GM10248 (cell line): ENCODE results near the gene PDGFRB.

ENCODE experiments used
- CTCF ChIA-PET: fragments of 300-600 bp; sonication (Branson Sonifier 250); formaldehyde crosslinking; extraction: SDS; loops from one replicate; lab custom pipeline; 2021; ENCODE audit warnings: antibody characterized with exemption; lab: Yijun Ruan, JAX
- POLR2A ChIA-PET: fragments of 350-650 bp; sonication (Branson Sonifier 250); formaldehyde crosslinking; extraction: SDS; loops from one replicate; lab custom pipeline; 2020; ENCODE audit warnings: antibody characterized with exemption; lab: Yijun Ruan, JAX
- DNase-seq: peaks from one replicate; pipeline ENCODE4 v3.0.0; 2012; ENCODE audit errors: extremely low spot score
- TF ChIP-seq, protein P1 (sequence below): IDR thresholded peaks from 2 replicates; pipeline ENCODE4 v1.5.1; 2012; ENCODE audit warnings: mild to moderate bottlenecking, low read depth; ENCODE audit errors: extremely low read depth, missing control alignments, control extremely low read depth

The PDGFRB gene

DNA sequence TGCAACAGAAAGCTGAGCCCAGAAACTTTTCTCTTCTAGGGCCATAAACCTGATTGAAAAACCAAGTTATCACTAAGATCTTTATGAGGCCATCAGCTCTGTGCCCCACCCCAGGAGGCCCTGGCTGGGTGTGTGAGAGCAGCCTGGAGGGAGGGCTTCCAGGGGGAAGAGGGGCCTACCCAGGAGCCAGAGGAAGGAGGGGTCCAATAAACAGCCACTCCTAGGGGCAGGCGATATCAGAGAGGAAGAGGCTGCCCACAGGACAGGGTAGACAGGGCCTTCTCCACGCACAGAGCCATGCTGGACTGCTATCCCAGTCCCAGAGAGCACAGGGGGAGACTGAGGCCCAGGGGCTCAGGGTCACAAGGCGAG, 6.5 kb upstream of the PDGFRB start:
- CTCF ChIA-PET = interaction anchor here (0.7 to 2.4 kb wide), 15 partner anchors 9 to 252 kb away, joined by 3 to 22 read pairs (median 4); no protein-coding TSS in a partner anchor
- no peak for DNase-seq
- POLR2A ChIA-PET = no interaction called here
- TF ChIP-seq, protein P1, sequence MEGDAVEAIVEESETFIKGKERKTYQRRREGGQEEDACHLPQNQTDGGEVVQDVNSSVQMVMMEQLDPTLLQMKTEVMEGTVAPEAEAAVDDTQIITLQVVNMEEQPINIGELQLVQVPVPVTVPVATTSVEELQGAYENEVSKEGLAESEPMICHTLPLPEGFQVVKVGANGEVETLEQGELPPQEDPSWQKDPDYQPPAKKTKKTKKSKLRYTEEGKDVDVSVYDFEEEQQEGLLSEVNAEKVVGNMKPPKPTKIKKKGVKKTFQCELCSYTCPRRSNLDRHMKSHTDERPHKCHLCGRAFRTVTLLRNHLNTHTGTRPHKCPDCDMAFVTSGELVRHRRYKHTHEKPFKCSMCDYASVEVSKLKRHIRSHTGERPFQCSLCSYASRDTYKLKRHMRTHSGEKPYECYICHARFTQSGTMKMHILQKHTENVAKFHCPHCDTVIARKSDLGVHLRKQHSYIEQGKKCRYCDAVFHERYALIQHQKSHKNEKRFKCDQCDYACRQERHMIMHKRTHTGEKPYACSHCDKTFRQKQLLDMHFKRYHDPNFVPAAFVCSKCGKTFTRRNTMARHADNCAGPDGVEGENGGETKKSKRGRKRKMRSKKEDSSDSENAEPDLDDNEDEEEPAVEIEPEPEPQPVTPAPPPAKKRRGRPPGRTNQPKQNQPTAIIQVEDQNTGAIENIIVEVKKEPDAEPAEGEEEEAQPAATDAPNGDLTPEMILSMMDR = no peak

DNA sequence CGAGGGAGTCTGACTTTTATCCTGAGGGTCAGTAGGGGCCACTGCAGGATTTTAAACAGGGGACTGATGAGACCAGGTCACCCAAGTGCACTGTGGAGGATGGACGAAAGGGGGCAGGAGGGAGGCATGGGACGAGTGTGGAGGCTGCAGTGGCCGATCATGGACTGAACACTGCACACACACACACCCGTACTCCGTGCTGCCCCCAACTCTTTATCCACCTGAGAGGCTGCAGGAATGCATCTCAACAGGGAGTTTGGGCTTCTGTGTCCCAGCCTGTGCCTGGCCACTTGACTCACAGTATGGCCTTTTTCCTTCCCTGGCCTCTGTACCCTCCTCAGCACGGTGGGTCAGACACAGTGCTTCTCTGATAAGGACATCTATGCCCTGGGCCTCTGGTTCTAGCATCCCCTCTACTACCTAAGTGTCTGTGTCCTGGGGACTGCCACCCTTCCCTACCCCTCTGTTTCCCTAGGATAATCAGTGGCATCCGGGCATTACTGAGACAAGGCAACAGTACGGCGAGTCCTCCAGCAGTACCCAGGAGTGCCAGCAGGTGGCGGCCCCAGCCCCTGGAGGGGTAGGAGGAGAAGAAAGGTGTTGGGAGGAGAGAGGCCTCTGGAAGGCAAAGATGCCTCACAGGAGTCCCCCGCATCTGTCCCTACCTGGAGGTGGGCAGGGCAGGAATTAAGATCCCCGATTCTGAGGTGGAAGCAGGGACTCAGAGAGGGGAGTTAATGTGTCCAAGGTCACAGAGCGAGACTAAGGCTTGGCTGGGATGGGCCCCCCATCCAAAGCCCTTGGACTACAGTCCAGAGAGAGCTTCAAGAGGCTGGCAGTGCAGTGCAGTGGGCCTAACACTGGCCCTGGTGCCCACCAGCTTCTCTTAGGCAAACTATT, 5.8 kb upstream of the PDGFRB start:
- CTCF ChIA-PET = interaction anchor here (0.7 to 4.1 kb wide), 18 partner anchors 8 to 253 kb away, joined by 3 to 22 read pairs (median 4); no protein-coding TSS in a partner anchor
- TF ChIP-seq, protein P1 = peak; percentile 87
- DNase-seq = peak; percentile 86
- POLR2A ChIA-PET = no interaction called here

DNA sequence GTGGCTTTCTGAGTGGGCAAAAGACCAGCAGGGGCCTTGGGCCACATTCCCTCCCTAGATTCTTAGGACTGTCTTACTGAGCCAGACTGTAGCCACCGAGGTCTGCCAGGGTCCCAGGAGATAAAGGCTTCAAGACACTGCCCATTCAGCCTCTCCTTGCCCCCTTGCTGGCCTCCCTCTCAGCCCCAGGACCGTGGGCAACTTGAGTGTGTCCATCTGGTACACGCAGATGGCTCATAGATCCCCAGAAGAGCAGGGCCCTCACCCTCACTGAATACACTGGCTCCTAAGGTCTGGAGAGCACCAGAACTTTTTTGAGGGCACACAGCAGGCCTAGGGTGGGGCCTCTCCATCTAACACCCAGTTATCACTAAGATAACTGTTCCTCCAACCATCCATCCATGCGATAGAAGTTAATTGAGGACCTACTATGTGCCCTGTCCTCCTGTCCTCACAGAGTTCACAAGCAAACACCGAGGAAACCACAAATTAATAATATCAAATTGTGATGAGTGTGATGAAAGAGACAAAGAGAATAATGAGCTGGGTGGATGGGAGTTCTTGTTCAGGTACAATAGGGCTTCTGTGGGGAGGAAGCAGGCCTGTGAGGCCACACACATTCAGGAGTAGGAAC, 4.9 kb upstream of the PDGFRB start:
- no peak for DNase-seq
- CTCF ChIA-PET = interaction anchor here (1.0 to 4.1 kb wide), 5 partner anchors 13 to 60 kb away, joined by 3 to 21 read pairs (median 3); no protein-coding TSS in a partner anchor
- POLR2A ChIA-PET = no interaction called here
- TF ChIP-seq, protein P1 = no peak

DNA sequence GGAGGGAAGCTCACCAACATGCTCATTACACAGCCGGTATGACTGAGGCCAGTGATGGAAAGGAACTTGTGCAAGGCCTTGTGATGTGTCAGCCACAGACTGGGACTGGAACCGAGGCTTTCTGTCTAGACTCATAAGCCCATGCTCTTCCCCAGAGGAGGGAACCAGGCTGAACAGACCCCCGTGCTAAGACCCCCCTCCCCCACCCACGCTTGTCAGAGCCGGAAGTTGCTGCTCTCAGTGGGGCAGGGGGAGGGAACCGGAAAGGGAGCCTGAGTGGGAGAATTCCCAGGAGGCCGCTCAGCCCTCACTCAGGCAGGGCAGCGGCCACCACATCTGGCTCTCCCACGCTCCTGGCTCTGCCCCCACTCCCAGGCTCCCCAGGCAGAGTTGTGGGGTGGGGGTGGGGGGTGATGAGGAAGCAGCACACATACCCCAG, 4.1 kb upstream of the PDGFRB start:
- DNase-seq = peak; percentile 43

DNA sequence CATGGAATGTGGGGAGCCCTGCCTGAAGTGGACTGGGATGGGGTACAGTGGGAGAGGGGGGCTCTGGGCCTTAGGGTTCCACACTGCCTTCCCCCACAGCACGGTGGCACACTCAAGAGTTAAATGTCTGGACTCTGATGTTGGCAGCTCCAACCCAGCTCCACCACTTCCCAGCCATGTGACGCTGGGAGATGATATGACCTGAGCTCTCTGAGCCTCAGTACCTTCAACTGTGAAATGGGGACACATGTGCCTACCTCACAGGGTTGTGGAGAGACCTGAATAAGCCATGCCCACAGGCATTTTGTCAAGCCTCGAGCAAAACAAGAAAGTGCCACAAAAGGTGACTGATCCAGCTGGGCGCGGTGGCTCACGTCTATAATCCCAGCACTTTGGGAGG, 3.4 kb upstream of the PDGFRB start:
- TF ChIP-seq, protein P1 = no peak
- POLR2A ChIA-PET = no interaction called here
- no peak for DNase-seq
- CTCF ChIA-PET = interaction anchor here (1.6 to 4.1 kb wide), 3 partner anchors 12 to 192 kb away, joined by 4 to 21 read pairs (median 9); no protein-coding TSS in a partner anchor

More for the DNA sequence above, 4.1 kb upstream of the PDGFRB start:
- TF ChIP-seq, protein P1 = no peak
- ChIA-PET CTCF (interaction anchor here (1.0 to 4.1 kb wide), 4 partner anchors 12 to 58 kb away, joined by 3 to 21 read pairs (median 6); no protein-coding TSS in a partner anchor), POLR2A (no interaction called here)

DNA sequence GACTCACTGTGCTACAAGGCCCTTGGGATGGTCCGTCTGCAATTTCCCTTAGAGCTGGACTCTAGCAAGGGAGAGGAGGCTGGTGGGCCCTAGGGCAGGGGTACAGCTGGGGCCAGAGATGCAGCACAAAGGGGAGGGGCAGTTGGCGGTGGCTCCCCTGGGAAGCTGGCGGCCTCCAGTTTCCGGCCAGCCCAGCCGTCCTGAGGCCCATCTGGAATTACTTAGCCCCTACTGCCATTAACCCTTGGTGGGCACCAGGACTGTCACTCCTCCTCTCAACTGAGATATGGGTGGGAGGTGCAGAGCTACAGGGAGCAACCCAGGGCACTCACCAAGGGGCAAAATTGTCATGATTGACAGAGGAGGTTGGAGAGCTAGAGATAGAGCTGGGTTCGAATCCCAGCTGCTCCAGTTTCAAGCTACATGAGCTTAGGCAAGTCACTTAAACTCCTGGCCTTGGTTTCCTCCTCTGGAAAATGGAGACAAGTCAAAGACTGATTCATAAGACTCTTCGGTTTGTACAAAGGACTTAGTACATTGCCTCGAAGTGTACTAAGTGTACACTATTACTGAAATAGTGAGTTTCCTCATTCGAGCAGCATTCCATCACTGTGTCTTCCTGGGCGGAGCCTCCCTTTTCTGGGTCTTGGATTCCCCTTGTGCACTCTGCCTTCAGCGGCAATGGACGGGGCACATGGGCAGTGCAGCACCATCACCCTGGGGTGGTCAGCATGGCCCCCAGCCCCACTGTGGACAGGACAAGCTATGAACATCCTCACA, 2.7 kb upstream of the PDGFRB start:
- ChIA-PET CTCF (interaction anchor here (0.9 to 4.1 kb wide), 5 partner anchors 11 to 215 kb away, joined by 3 to 21 read pairs (median 4); no protein-coding TSS in a partner anchor), POLR2A (no interaction called here)
- DNase-seq = no peak
- TF ChIP-seq, protein P1 = no peak
